HepG2 (cell line): ENCODE results near the gene ABHD3. TPM values are rescaled to one million over a fixed set of nuclear protein-coding genes. Genes with fewer than 3 reads are reported as not detected.

Experiments used
- ATF7-NPFF ChIP-seq: sonication (generic); formaldehyde crosslinking; IDR thresholded peaks from 2 replicates; pipeline ENCODE4 v1.8.1; 2023; ENCODE audit warnings: mild to moderate bottlenecking, low read depth, missing genetic modification reagents, moderate library complexity
- CBX5 ChIP-seq: sonication (generic); formaldehyde crosslinking; IDR thresholded peaks from 2 replicates; pipeline ENCODE4 v1.4.0; 2020; ENCODE audit warnings: missing genetic modification reagents, borderline replicate concordance
- NR0B2 ChIP-seq: sonication (generic); formaldehyde crosslinking; IDR thresholded peaks from 2 replicates; pipeline ENCODE4 v1.4.0; 2020; ENCODE audit warnings: mild to moderate bottlenecking, missing genetic modification reagents
- PRDM10 ChIP-seq: sonication (generic); formaldehyde crosslinking; IDR thresholded peaks from 2 replicates; pipeline ENCODE4 v1.4.0; 2020; ENCODE audit warnings: low read depth, missing genetic modification reagents
- PTBP1 ChIP-seq: fragments of 200-400 bp; formaldehyde crosslinking; IDR thresholded peaks from 2 replicates; pipeline ENCODE4 v1.6.1; 2018; ENCODE audit warnings: low read length, low read depth; ENCODE audit not compliant: poor library complexity, severe bottlenecking
- RFX3 ChIP-seq: IDR thresholded peaks from 2 replicates; pipeline ENCODE4 v1.6.1; 2016; ENCODE audit warnings: missing biosample characterization, missing genetic modification reagents
- SMAD1 ChIP-seq: sonication (generic); formaldehyde crosslinking; IDR thresholded peaks from 2 replicates; pipeline ENCODE4 v1.4.0; 2020; ENCODE audit warnings: missing genetic modification reagents, low read depth, mild to moderate bottlenecking, borderline replicate concordance
- UBTF ChIP-seq: sonication (generic); formaldehyde crosslinking; IDR thresholded peaks from 2 replicates; pipeline ENCODE4 v1.4.0; 2020; ENCODE audit warnings: mild to moderate bottlenecking, missing genetic modification reagents
- ZBTB14 ChIP-seq: sonication (generic); formaldehyde crosslinking; IDR thresholded peaks from 2 replicates; pipeline ENCODE4 v1.4.0; 2020; ENCODE audit warnings: missing genetic modification reagents
- ZBTB2 ChIP-seq: sonication (generic); formaldehyde crosslinking; IDR thresholded peaks from 2 replicates; pipeline ENCODE4 v1.8.0; 2022; ENCODE audit warnings: low read depth, missing genetic modification reagents
- ZBTB38 ChIP-seq: sonication (generic); formaldehyde crosslinking; IDR thresholded peaks from 2 replicates; pipeline ENCODE4 v1.5.1; 2020; ENCODE audit warnings: mild to moderate bottlenecking, missing genetic modification reagents
- ZFP91 ChIP-seq: sonication (generic); formaldehyde crosslinking; IDR thresholded peaks from 2 replicates; pipeline ENCODE4 v1.9.0; 2022; ENCODE audit warnings: missing genetic modification reagents, mild to moderate bottlenecking, borderline replicate concordance
- ZNF230 ChIP-seq: sonication (generic); formaldehyde crosslinking; IDR thresholded peaks from 2 replicates; pipeline ENCODE4 v1.4.0; 2020; ENCODE audit warnings: mild to moderate bottlenecking, missing genetic modification reagents
- ZNF292 ChIP-seq: sonication (generic); formaldehyde crosslinking; IDR thresholded peaks from 2 replicates; pipeline ENCODE4 v1.8.1; 2022; ENCODE audit warnings: mild to moderate bottlenecking, low read depth, missing genetic modification reagents, borderline replicate concordance
- ZNF317 ChIP-seq: sonication (generic); formaldehyde crosslinking; IDR thresholded peaks from 2 replicates; pipeline ENCODE4 v1.5.0; 2020; ENCODE audit warnings: mild to moderate bottlenecking, missing genetic modification reagents
- ZNF354B ChIP-seq: sonication (generic); formaldehyde crosslinking; IDR thresholded peaks from 2 replicates; pipeline ENCODE4 v1.8.0; 2022; ENCODE audit warnings: mild to moderate bottlenecking, missing genetic modification reagents
- polyA plus RNA-seq, 8 experiments: library from polyadenylated mRNA; depleted of rRNA in 3 of 8; stranded (reverse) in 7 of 8; unstranded in 1 of 8; fragments of >200 nt; fragmentation: Illumina TruSeq in 4 of 8; extraction: Trizol in 4 of 8; gene quantifications; 2 replicates each; pipeline versions ENCODE4 v1.2.1 to v1.2.3, GENCODE V29; 2011 to 2016; ENCODE audit warnings: low read depth in 4 of 8, missing spikeins in 1 of 8, mixed read lengths in 1 of 8; ENCODE audit not compliant: insufficient read depth in 1 of 8
- total RNA-seq, 5 experiments: library from RNA; depleted of rRNA; stranded (reverse); fragments of >200 nt; fragmentation: Illumina TruSeq; extraction: Trizol; gene quantifications; 2 replicates each; pipeline ENCODE4 v1.2.3, GENCODE V29; 2016; ENCODE audit warnings: low read depth in 1 of 5

ABHD3 gene
- total and polyA plus RNA-seq, 2 of the 13 experiments (the other 11 are each of a cell fraction or from before 2014, with no cell fraction given) = 32.1 to 40.2 TPM

- TF ChIP-seq UBTF = peak; percentile 53; the same call in 1 of the 2 replicates
- no peak for TF ChIP-seq RFX3 (CRISPR knock-in tag)
- TF ChIP-seq PTBP1 = no peak
- TF ChIP-seq ZNF354B = peak; percentile 71; the same call in 1 of the 2 replicates
- TF ChIP-seq ZBTB14 = no peak
- TF ChIP-seq ZFP91 = 0 out of 2 replicates have a peak, but pooled peaks have one; percentile 6
- 0 out of 2 replicates have a peak, but pooled peaks have one; percentile 19 for TF ChIP-seq ZNF230 (CRISPR knock-in tag)
- no peak for TF ChIP-seq ZNF317 (CRISPR knock-in tag)
- no peak for TF ChIP-seq CBX5 (CRISPR knock-in tag)
- TF ChIP-seq ZNF292 (CRISPR knock-in tag) = no peak
- TF ChIP-seq ATF7-NPFF (CRISPR knock-in tag) = no peak
- no peak for TF ChIP-seq NR0B2
- TF ChIP-seq SMAD1 (CRISPR knock-in tag) = 0 out of 2 replicates have a peak, but pooled peaks have one; percentile 29
- peak; percentile 92 for TF ChIP-seq PRDM10 (CRISPR knock-in tag)
- no peak for TF ChIP-seq ZBTB38 (CRISPR knock-in tag)
- 0 out of 2 replicates have a peak, but pooled peaks have one; percentile 62 for TF ChIP-seq ZBTB2
These were observed 36.2 kb upstream of the ABHD3 start, which contains the start of gene MIB1 (continued) for GRCh38 chr18:21740538-21741311.
